Measurements from ENCODE around the gene MTA1. TPM values are rescaled to one million over a fixed set of nuclear protein-coding genes. Genes with fewer than 3 reads are reported as not detected.

The MTA1 gene
- total RNA-seq, 2 experiments from 2014 or later = 103 to 217 TPM

DNA sequence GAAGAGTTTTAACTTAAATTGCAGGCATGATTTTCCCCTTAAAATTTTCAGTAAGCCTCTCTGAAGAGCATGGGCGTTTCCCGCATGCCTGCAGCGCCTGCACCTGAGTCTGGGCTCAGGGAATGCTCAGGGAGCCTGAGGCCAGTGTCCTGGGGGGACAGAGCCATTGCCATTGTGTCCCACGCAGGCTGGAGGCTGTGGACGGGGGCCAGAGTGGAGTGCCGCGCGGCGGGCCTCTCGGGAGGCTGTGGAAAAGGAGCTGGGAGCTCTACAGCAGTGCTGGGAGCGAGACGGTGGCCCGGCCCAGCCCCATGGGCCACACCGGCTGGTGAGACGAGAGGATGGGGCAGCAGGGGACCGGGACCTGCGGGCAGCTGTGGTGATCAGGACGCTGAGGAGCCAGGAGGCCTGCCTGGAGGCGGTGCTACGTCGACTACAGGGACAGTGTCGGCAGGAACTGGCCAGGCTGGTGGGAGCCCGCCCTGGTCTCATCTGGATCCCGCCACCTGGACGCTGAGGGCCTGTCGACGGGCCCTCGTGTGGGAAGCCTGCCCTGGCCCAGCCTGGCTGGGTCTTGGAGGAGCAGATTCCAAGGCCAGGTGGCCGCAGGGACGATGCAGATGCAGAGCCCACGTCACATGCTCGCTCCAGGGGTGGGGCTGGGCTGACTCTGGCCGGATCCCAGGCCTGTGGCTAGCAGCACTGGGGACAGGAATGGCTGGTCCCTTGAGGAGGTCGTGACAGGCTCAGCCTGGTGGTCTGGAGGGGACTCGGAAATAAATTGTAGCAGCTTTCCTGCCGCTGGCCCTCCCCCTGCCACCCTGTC, 79.0 kb downstream of the MTA1 start:
- TF ChIP-seq, protein P1, sequence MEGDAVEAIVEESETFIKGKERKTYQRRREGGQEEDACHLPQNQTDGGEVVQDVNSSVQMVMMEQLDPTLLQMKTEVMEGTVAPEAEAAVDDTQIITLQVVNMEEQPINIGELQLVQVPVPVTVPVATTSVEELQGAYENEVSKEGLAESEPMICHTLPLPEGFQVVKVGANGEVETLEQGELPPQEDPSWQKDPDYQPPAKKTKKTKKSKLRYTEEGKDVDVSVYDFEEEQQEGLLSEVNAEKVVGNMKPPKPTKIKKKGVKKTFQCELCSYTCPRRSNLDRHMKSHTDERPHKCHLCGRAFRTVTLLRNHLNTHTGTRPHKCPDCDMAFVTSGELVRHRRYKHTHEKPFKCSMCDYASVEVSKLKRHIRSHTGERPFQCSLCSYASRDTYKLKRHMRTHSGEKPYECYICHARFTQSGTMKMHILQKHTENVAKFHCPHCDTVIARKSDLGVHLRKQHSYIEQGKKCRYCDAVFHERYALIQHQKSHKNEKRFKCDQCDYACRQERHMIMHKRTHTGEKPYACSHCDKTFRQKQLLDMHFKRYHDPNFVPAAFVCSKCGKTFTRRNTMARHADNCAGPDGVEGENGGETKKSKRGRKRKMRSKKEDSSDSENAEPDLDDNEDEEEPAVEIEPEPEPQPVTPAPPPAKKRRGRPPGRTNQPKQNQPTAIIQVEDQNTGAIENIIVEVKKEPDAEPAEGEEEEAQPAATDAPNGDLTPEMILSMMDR (conservative IDR thresholded peaks at IDR 0.05; ENCODE audit: low read length) = no peak
- no peak for TF ChIP-seq EZH2phosphoT487 (IDR thresholded peaks at IDR 0.05; ENCODE audit: borderline replicate concordance, low read depth, low read length)
- no TSS peak for BruUV-seq (replicated peaks)
- Histone ChIP-seq H3K27ac (ENCODE audit: low read depth, low read length, poor library complexity, severe bottlenecking) (no peak overlapping the region), H3K4me3 (ENCODE audit: low read depth, low read length, poor library complexity, severe bottlenecking) (no peak overlapping the region), H3K9me2 (ENCODE audit: insufficient read depth, low read length) (no peaks in the 10 kb centered on the region), H3K9me3 (ENCODE audit: low read length) (no peaks in the 10 kb centered on the region), H3K4me2 (ENCODE audit: low read length) (no peak overlapping the region), H3K4me1 (ENCODE audit: insufficient read depth, low read length, poor library complexity, severe bottlenecking) (no peaks in the 10 kb centered on the region), H3K36me3 (ENCODE audit: insufficient read depth, low read length) (peaks cover 15% of the 10 kb centered on the region), H4K20me1 (ENCODE audit: insufficient read depth, low read length) (no peaks in the 10 kb centered on the region), H3K79me2 (ENCODE audit: insufficient read depth, low read depth, low read length) (no peaks in the 10 kb centered on the region), H2AFZ (ENCODE audit: low read length) (no peak overlapping the region)
- CTCF ChIA-PET (ENCODE audit: unreplicated experiment) = no interaction called here
- intact Hi-C loops (cut with micrococcal nuclease; ENCODE audit: unreplicated experiment) = no loop called here
- POLR2A ChIA-PET = no interaction called here
- no peak for DNase-seq (ENCODE audit: low spot score)

DNA sequence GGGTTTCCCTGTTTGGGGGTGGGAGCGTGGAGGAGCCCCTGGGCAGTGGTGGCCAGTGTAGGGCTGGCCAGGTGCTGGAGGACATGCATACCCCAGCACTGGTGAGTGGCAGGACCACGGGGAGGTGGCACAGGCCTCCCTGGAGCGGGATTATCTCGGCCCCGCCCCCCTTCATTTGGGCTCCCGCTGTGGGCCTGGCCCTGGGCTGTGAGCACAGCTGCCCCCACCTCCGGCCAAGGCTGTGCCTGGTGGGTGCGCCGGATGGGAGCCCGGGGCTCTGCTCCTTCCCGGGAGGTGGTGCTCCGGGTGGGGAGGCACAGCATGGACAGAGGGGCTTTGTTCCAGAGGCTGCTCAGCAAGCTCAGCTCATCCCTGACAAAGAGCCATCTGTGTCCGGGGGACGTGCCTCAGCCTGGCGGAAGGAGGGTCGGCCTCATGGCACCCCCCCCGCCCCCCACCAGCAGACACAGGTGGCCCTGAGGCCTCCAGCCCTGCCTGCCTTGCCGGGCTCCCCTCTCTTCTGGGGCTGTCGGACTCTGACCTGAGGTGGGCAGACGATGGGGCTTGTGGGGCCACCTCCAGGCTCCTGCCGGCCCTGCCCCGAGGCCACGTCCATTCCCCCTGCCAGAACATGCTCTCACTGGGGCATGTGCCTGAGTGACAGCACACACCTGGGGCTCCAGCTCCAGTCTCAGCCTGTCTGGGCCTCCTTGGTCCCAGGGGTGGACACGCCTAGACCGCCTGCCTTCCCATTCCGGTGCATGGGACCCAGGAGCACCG, 79.8 kb downstream of the MTA1 start:
- no peaks in the 10 kb centered on the region for H3K79me2 ChIP-seq (ENCODE audit: insufficient read depth, low read depth, low read length)
- no peaks in the 10 kb centered on the region for H3K9me3 ChIP-seq (ENCODE audit: low read length)
- intact Hi-C loops (cut with micrococcal nuclease; ENCODE audit: unreplicated experiment) = no loop called here
- no peak overlapping the region for H2AFZ ChIP-seq (ENCODE audit: low read length)
- no peaks in the 10 kb centered on the region for H3K4me1 ChIP-seq (ENCODE audit: insufficient read depth, low read length, poor library complexity, severe bottlenecking)
- CTCF ChIA-PET (ENCODE audit: unreplicated experiment) = no interaction called here
- H3K4me2 ChIP-seq (ENCODE audit: low read length) = no peak overlapping the region
- no peak overlapping the region for H3K27ac ChIP-seq (ENCODE audit: low read depth, low read length, poor library complexity, severe bottlenecking)
- no peaks in the 10 kb centered on the region for H3K9me2 ChIP-seq (ENCODE audit: insufficient read depth, low read length)
- H3K4me3 ChIP-seq (ENCODE audit: low read depth, low read length, poor library complexity, severe bottlenecking) = no peak overlapping the region
- H4K20me1 ChIP-seq (ENCODE audit: insufficient read depth, low read length) = no peaks in the 10 kb centered on the region
- TF ChIP-seq EZH2phosphoT487 (IDR thresholded peaks at IDR 0.05; ENCODE audit: borderline replicate concordance, low read depth, low read length) = no peak
- TF ChIP-seq, protein P1 (conservative IDR thresholded peaks at IDR 0.05; ENCODE audit: low read length) = no peak
- DNase-seq (ENCODE audit: low spot score) = no peak
- BruUV-seq (replicated peaks) = no TSS peak
- POLR2A ChIA-PET = no interaction called here
- H3K36me3 ChIP-seq (ENCODE audit: insufficient read depth, low read length) = peaks cover 12% of the 10 kb centered on the region

Measured in OCI-LY7 (cell line).